T-cell (primary cell): Measurements from ENCODE around the gene ABHD16A. TPM values are rescaled to one million over a fixed set of nuclear protein-coding genes. Genes with fewer than 3 reads are reported as not detected.
"Not testable (repeated sequence)": the region's sequence is repeated elsewhere in the genome, so short reads cannot be mapped to it uniquely, and the experiment has no call there.

ENCODE experiments used
- ATAC-seq, 4 experiments: fragments of 200-7000 bp in 3 of 4; fragments of 150-1000 bp in 1 of 4; cut with Tn5 transposase; replicated peaks in 1 of 4; 1 replicate in 3 of 4; 2 replicates in 1 of 4; pipeline ENCODE4 v1.10.0; 2021; ENCODE audit warnings: moderate library complexity in 3 of 4, mild to moderate bottlenecking in 2 of 4, moderate number of reproducible peaks in 1 of 4
- CTCF ChIA-PET, 2 donors: fragments of 300-600 bp; sonication (Branson Sonifier 250); formaldehyde crosslinking; loops; one replicate each; lab custom pipeline; 2022; ENCODE audit warnings: antibody characterized with exemption in 2 of 2; lab: Charles Lee
- POLR2A ChIA-PET, 2 donors: fragments of 300-600 bp; sonication (Branson Sonifier 250); formaldehyde crosslinking; loops; one replicate each; lab custom pipeline; 2022; ENCODE audit warnings: antibody characterized with exemption in 2 of 2; lab: Charles Lee
- DNase-seq, 35 experiments: peaks; one replicate each; pipeline versions ENCODE4 v3.0.0 to v3.0.0-alpha.2; 2013 to 2023
- H3K27ac ChIP-seq: one replicate; pipeline ENCODE4 v1.5.1; 2013; ENCODE audit warnings: low read length
- H3K27me3 ChIP-seq, 2 experiments: replicated peaks in 1 of 2; 1 replicate in 1 of 2; 2 replicates in 1 of 2; pipeline versions ENCODE4 v1.6.1 to v1.7.0; 2013; ENCODE audit warnings: low read length in 1 of 2, mixed read lengths in 1 of 2; ENCODE audit not compliant: control insufficient read depth in 2 of 2, insufficient read depth in 2 of 2; ENCODE audit errors: extremely low read depth in 1 of 2
- H3K36me3 ChIP-seq, 2 donors: 1 replicate in 1 of 2; 2 replicates in 1 of 2; pipeline versions ENCODE4 v1.6.1 to v1.7.0; 2013; ENCODE audit warnings: low read length in 1 of 2; ENCODE audit not compliant: control insufficient read depth in 2 of 2, insufficient read depth in 1 of 2; ENCODE audit errors: extremely low read depth in 1 of 2
- H3K4me1 ChIP-seq, 2 experiments: 1 replicate in 1 of 2; 2 replicates in 1 of 2; pipeline versions ENCODE4 v1.6.1 to v1.7.0; 2013; ENCODE audit warnings: low read length in 2 of 2, mixed read lengths in 1 of 2; ENCODE audit not compliant: insufficient read depth in 2 of 2, control insufficient read depth in 1 of 2; ENCODE audit errors: extremely low read depth in 1 of 2
- H3K4me3 ChIP-seq, 2 donors: 1 replicate in 1 of 2; 2 replicates in 1 of 2; pipeline versions ENCODE4 v1.5.1 to v1.7.0; 2013; ENCODE audit warnings: mild to moderate bottlenecking in 2 of 2, low read length in 1 of 2, moderate library complexity in 1 of 2; ENCODE audit not compliant: control insufficient read depth in 1 of 2; ENCODE audit errors: extremely low read depth in 1 of 2
- H3K9me3 ChIP-seq: 2 replicates; pipeline ENCODE4 v1.7.0; 2013
- H3K27ac Mint-ChIP-seq, 2 donors: one replicate each; pipeline ENCODE4 v1.8.0; 2020 to 2021; ENCODE audit warnings: mild to moderate bottlenecking in 2 of 2, mixed read lengths in 2 of 2
- H3K27me3 Mint-ChIP-seq, 2 donors: one replicate each; pipeline ENCODE4 v1.8.0; 2021 to 2022; ENCODE audit warnings: mixed read lengths in 2 of 2
- H3K36me3 Mint-ChIP-seq: one replicate; pipeline ENCODE4 v1.8.0; 2021; ENCODE audit warnings: mixed read lengths
- H3K4me1 Mint-ChIP-seq, 3 donors: one replicate each; pipeline ENCODE4 v1.8.0; 2020 to 2022; ENCODE audit warnings: mixed read lengths in 3 of 3, mild to moderate bottlenecking in 1 of 3
- H3K4me3 Mint-ChIP-seq, 3 donors: one replicate each; pipeline ENCODE4 v1.8.0; 2020 to 2022; ENCODE audit warnings: mild to moderate bottlenecking in 3 of 3, mixed read lengths in 3 of 3, moderate library complexity in 3 of 3
- H3K9me3 Mint-ChIP-seq, 3 donors: one replicate each; pipeline ENCODE4 v1.8.0; 2020 to 2022; ENCODE audit warnings: mixed read lengths in 3 of 3
- WGBS: methylation state at CpG from one replicate; pipeline ENCODE4 v1.1.5; 2013; ENCODE audit warnings: missing lambda C conversion rate; ENCODE audit not compliant: insufficient coverage; 5-methylcytosine and 5-hydroxymethylcytosine counted together
- total RNA-seq, 35 experiments: library from RNA in 6 of 35; stranded (reverse) in 6 of 35; fragments of 120-200 nt in 1 of 35; gene quantifications; one replicate each; pipeline versions ENCODE4 v1.2.1 to v1.2.4 and lab custom pipeline; 2013 to 2026

ABHD16A gene
- total RNA-seq, 5 donors from 2014 or later (not counting 1 experiment from before 2014, with no cell fraction given): 58.2 to 74.4 (median 61.2) TPM

DNA sequence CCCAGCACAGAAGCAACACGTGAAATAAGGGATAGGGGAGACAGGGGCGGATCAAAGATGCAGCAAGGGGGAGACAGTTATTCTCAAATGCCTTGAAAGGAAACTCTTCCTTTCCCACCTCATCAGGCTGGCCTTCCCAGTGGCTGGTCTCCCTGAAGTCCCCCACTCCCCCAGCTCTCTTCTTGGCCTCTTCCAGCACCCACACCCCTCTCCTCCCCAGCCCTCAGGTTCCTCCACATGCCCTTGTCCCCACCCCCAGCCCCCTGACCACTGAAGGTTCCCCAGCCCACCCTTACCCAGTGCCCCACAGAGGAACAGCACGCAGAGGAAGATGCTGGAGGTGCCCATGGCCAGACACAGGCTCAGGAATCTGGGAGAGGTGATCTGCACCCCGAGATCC lies 10.3 kb upstream of the ABHD16A start:
- POLR2A ChIA-PET: no interaction called here
- Mint-ChIP-seq H3K4me3 (no peak overlapping the region), H3K27me3 (no peaks in the 10 kb centered on the region), H3K9me3 (no peaks in the 10 kb centered on the region), H3K36me3 (no peaks in the 10 kb centered on the region), H3K4me1 (peaks cover 17 to 25% (median 24%) of the 10 kb centered on the region in 3 donors), H3K27ac (no peak overlapping the region)
- peaks cover 12 to 18% of the 10 kb centered on the region in 2 experiments for H3K4me1 ChIP-seq
- H3K27me3 ChIP-seq: peaks cover 0 to 20% of the 10 kb centered on the region in 2 experiments
- no peaks in the 10 kb centered on the region for H3K9me3 ChIP-seq
- H3K4me3 ChIP-seq: no peak overlapping the region
- H3K36me3 ChIP-seq: no peaks in the 10 kb centered on the region
- H3K27ac ChIP-seq: no peak overlapping the region
- CTCF ChIA-PET: no interaction called here
- WGBS: no CpG with 5 or more reads among the region's 4 CpGs
- ATAC-seq: no peak
- DNase-seq: no peak

DNA sequence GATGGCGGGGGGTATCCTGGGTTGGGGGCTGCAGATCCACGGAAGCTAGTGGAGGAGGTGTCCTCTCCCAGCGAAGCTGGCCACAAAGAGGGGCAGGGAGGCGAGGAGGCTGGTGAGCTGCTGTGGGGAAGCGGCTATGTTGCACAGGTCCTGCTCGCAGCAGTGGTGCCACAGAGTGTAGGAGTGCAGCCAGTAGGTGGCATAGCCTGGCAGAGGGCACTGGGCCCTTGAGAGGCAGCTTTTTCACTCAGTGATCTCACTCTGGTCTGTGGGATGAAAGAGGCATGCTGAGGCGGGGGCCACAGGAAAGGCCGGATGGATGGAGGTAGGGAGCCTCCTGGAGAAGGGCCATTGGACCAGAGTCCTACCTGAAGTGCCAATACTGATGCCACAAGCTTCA lies 9.2 kb upstream of the ABHD16A start:
- ChIA-PET POLR2A (interaction anchor here in 1 of 2 donors (0.7 kb wide), 1 partner anchor 63 kb away, joined by 3 read pairs; no protein-coding TSS in a partner anchor), CTCF (no interaction called here)
- peaks cover 17 to 25% (median 24%) of the 10 kb centered on the region in 3 donors for H3K4me1 Mint-ChIP-seq
- H3K36me3 Mint-ChIP-seq: no peaks in the 10 kb centered on the region
- H3K4me1 ChIP-seq: peaks cover 12 to 18% of the 10 kb centered on the region in 2 experiments
- 72% methylated on average over 7 of the region's 8 CpGs for WGBS
- no peak overlapping the region for H3K27ac ChIP-seq
- H3K9me3 Mint-ChIP-seq: no peaks in the 10 kb centered on the region
- H3K27me3 ChIP-seq: peaks cover 0 to 25% of the 10 kb centered on the region in 2 experiments
- H3K9me3 ChIP-seq: no peaks in the 10 kb centered on the region
- no peaks in the 10 kb centered on the region for H3K27me3 Mint-ChIP-seq
- peak in 3 of 4 experiments; percentile 51 to 64 (median 63) for ATAC-seq
- no peak overlapping the region for H3K4me3 Mint-ChIP-seq
- H3K27ac Mint-ChIP-seq: no peak overlapping the region
- H3K4me3 ChIP-seq: no peak overlapping the region
- H3K36me3 ChIP-seq: no peaks in the 10 kb centered on the region
- DNase-seq: peak in 4 of 35 experiments; percentile 22 to 36 (median 24)

DNA sequence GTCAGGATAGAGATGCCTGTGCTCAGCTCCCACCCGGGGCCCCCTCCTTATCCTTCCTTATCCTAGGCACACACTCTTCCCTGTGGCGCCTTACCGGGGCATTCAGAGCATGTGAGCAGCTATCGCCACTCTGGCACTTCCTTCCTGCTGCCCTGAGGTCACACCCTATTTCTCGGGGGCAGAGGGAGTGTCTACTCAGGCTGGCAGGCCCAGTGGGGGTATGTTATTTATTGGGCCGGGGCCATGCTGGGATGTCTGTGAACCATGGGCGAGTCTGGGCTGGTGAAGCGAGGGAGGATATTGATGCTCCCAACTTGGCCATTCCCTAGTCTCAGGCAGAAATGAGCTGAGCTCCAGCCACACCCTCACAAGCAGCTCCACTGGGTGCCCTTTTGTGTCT lies 8.1 kb upstream of the ABHD16A start:
- Mint-ChIP-seq H3K9me3 (no peaks in the 10 kb centered on the region), H3K27me3 (no peaks in the 10 kb centered on the region), H3K4me1 (peaks cover 17 to 25% (median 24%) of the 10 kb centered on the region in 3 donors), H3K36me3 (no peaks in the 10 kb centered on the region), H3K4me3 (no peak overlapping the region), H3K27ac (peak overlapping the region in 1 of 2 donors; percentile 44)
- POLR2A ChIA-PET: no interaction called here
- peak in 1 of 4 experiments; percentile 42 for ATAC-seq
- CTCF ChIA-PET: no interaction called here
- peaks cover 12 to 18% of the 10 kb centered on the region in 2 experiments for H3K4me1 ChIP-seq
- H3K4me3 ChIP-seq: no peak overlapping the region
- H3K36me3 ChIP-seq: no peaks in the 10 kb centered on the region
- H3K27ac ChIP-seq: no peak overlapping the region
- peaks cover 0 to 26% of the 10 kb centered on the region in 2 experiments for H3K27me3 ChIP-seq
- 5% methylated on average over 4 of the region's 8 CpGs for WGBS
- no peaks in the 10 kb centered on the region for H3K9me3 ChIP-seq
- DNase-seq: no peak

DNA sequence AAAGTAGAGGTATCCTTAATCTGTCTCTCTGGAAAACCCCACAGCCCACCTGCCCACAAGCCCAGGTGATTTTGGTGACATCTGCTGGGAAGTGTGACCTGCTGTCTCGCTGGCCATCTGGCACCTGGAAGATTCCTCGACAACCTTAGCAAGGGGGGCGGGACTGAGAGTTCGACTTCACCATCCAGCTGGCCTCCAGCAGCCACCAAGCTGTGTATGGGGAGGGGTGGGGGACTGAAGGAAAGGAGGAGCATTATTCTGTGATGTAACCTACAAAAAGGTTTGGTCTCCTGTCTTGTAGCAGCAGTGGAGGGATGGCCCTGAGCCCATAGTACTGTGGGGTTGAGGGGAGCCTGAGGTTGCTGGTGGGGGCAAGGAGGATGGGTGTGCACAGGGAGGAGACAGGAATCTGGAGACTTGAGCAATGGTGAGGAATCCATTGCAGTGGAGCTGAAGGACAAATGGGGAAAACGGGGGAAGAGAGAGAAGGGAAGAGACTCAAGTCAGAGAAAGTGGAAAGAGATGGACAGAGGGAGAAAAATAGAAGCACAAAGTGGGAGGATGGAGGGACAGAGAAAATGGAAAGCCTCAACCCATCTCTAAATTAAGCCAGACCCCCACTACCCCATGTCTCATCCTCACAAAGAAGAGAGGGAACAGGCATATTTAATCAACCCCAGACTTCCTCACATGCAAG lies 7.5 kb upstream of the ABHD16A start:
- peaks cover 0 to 26% of the 10 kb centered on the region in 2 experiments for H3K27me3 ChIP-seq
- 81% methylated on average over 4 of the region's 5 CpGs for WGBS
- H3K4me1 Mint-ChIP-seq: peaks cover 17 to 25% (median 24%) of the 10 kb centered on the region in 3 donors

DNA sequence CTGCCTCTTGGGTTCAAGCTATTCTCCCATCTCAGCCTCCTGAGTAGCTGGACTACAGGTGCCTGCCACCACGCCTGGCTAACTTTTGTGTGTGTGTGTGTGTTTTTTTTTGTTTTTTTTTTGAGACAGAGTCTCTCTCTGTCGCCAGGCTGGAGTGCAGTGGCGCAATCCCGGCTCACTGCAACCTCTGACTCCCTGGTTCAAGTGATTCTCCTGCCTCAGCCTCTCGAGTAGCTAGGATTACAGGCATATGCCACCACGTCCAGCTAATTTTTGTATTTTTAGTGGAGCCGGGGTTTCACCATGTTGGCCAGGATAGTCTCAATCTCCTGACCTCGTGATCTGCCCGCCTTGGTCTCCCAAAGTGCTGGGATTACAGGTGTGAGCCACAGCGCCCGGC lies 6.0 kb upstream of the ABHD16A start:
- not testable (repeated sequence) for H3K27ac Mint-ChIP-seq, H3K4me3 Mint-ChIP-seq, DNase-seq, H3K27me3 Mint-ChIP-seq, H3K9me3 Mint-ChIP-seq, H3K36me3 Mint-ChIP-seq, H3K36me3 ChIP-seq, H3K4me3 ChIP-seq, H3K27ac ChIP-seq, H3K9me3 ChIP-seq, ATAC-seq
- CTCF ChIA-PET: interaction anchor here in 1 of 2 donors (0.7 to 0.8 kb wide), 2 partner anchors 17 to 148 kb away, joined by 4 to 5 read pairs; no protein-coding TSS in a partner anchor
- Histone ChIP-seq H3K27me3 (peaks cover 0 to 23% of the 10 kb centered on the region in 2 experiments), H3K4me1 (peaks cover 10 to 17% of the 10 kb centered on the region in 2 experiments)
- POLR2A ChIA-PET: interaction anchor here in 1 of 2 donors (0.7 kb wide), 2 partner anchors 56 to 570 kb away, joined by 4 to 6 read pairs; no protein-coding TSS in a partner anchor
- WGBS: 96% methylated on average over 10 of the region's 11 CpGs
- peaks cover 17 to 22% (median 21%) of the 10 kb centered on the region in 3 donors for H3K4me1 Mint-ChIP-seq

More for the DNA sequence above, 7.5 kb upstream of the ABHD16A start:
- Histone ChIP-seq H3K4me3 (no peak overlapping the region), H3K4me1 (peaks cover 12 to 18% of the 10 kb centered on the region in 2 experiments), H3K9me3 (no peaks in the 10 kb centered on the region), H3K36me3 (no peaks in the 10 kb centered on the region), H3K27ac (no peak overlapping the region)
- no peaks in the 10 kb centered on the region for H3K36me3 Mint-ChIP-seq
- POLR2A ChIA-PET: no interaction called here
- no peaks in the 10 kb centered on the region for H3K9me3 Mint-ChIP-seq
- ATAC-seq (no peak), DNase-seq (no peak)
- CTCF ChIA-PET: no interaction called here
- no peaks in the 10 kb centered on the region for H3K27me3 Mint-ChIP-seq
- H3K4me3 Mint-ChIP-seq: peak overlapping the region in 1 of 3 donors; percentile 10
- no peak overlapping the region for H3K27ac Mint-ChIP-seq

DNA sequence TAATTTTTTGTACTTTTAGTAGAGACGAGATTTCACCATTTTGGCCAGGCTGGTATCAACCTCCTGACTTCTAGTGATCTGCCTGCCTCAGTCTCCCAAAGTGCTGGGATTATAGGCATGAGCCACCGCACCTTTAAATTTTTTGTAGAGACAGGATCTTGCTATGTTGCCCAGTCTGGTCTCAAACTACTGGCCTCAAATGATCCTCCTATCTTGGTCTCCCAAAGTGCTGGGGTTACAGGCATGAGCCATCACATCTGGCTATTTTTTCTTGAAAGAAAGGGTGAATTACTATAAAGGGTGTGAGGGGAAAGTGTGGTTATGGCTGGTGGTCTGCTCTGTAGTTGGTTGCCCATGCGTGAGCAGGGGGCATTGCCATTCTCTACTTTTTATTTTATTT lies 5.1 kb upstream of the ABHD16A start:
- WGBS: no CpG with 5 or more reads among the region's 3 CpGs
- peaks cover 21 to 26% (median 24%) of the 10 kb centered on the region in 3 donors for H3K4me1 Mint-ChIP-seq
- no peak overlapping the region for H3K4me3 Mint-ChIP-seq
- ChIA-PET POLR2A (interaction anchor here in 1 of 2 donors (0.6 kb wide), 1 partner anchor 123 kb away, joined by 3 read pairs; no protein-coding TSS in a partner anchor), CTCF (interaction anchor here in 1 of 2 donors (0.6 kb wide), 1 partner anchor 123 kb away, joined by 3 read pairs; no protein-coding TSS in a partner anchor)
- no peaks in the 10 kb centered on the region for H3K36me3 Mint-ChIP-seq
- Histone ChIP-seq H3K27ac (no peak overlapping the region), H3K4me3 (no peak overlapping the region), H3K36me3 (no peaks in the 10 kb centered on the region), H3K27me3 (peaks cover 0 to 21% of the 10 kb centered on the region in 2 experiments), H3K9me3 (no peaks in the 10 kb centered on the region), H3K4me1 (peaks cover 5 to 21% of the 10 kb centered on the region in 2 experiments)
- no peaks in the 10 kb centered on the region for H3K27me3 Mint-ChIP-seq
- ATAC-seq: no peak
- H3K9me3 Mint-ChIP-seq: no peaks in the 10 kb centered on the region
- DNase-seq: no peak
- H3K27ac Mint-ChIP-seq: no peak overlapping the region
